Testis (tissue), 3 donors: ENCODE data around the gene ZACN. TPM values are rescaled to one million over a fixed set of nuclear protein-coding genes. Genes with fewer than 3 reads are reported as not detected.

ENCODE experiments used
- DNase-seq: peaks from one replicate; pipeline ENCODE4 v3.0.0-alpha.2; 2019
- H3K27ac ChIP-seq, 2 donors: fragments of 200-600 bp; sonication (generic); one replicate each; pipeline ENCODE4 v1.5.1; 2019
- H3K27me3 ChIP-seq: fragments of 200-600 bp; sonication (generic); one replicate; pipeline ENCODE4 v1.5.1; 2019
- H3K36me3 ChIP-seq: fragments of 200-600 bp; sonication (generic); one replicate; pipeline ENCODE4 v1.5.1; 2017; ENCODE audit warnings: low read depth; ENCODE audit errors: missing control alignments
- H3K4me1 ChIP-seq: fragments of 200-600 bp; sonication (generic); one replicate; pipeline ENCODE4 v1.5.1; 2019
- H3K4me3 ChIP-seq, 2 donors: fragments of 200-600 bp; sonication (generic); one replicate each; pipeline ENCODE4 v1.5.1; 2017 to 2019
- H3K9me3 ChIP-seq: fragments of 200-600 bp; sonication (generic); one replicate; pipeline ENCODE4 v1.5.1; 2017
- CTCF ChIP-seq, 3 experiments: fragments of 450-650 bp in 2 of 3; fragments of 200-600 bp in 1 of 3; sonication (generic) in 1 of 3; IDR thresholded peaks; one replicate each; pipeline ENCODE4 v1.5.1; 2016 to 2019; ENCODE audit warnings: antibody characterized with exemption in 3 of 3, mild to moderate bottlenecking in 2 of 3, moderate library complexity in 1 of 3
- POLR2A ChIP-seq: fragments of 450-650 bp; IDR thresholded peaks from one replicate; pipeline ENCODE4 v1.6.1; 2017; ENCODE audit warnings: antibody characterized with exemption, mild to moderate bottlenecking, moderate library complexity
- whole genome bisulfite sequencing, 2 donors: methylation state at CpG; one replicate each; pipeline ENCODE4 v1.1.5; 2018; 5-methylcytosine and 5-hydroxymethylcytosine counted together
- intact Hi-C: fragments of 100-400 bp; cut with DNase I; formaldehyde crosslinking; loops from one replicate; pipeline ENCODE4 v1.15.1; 2023; ENCODE audit warnings: low total_unique reads
- polyA plus RNA-seq: library from polyadenylated mRNA; stranded (reverse); fragments of 350-450 nt; fragmentation: Illumina TruSeq; extraction: RNeasy Lipid Tissue Mini Kit (QIAGEN cat#74804); gene quantifications from one replicate; pipeline ENCODE4 v1.2.3, GENCODE V29; 2014; ENCODE audit warnings: low read depth, low replicate concordance; ENCODE audit not compliant: insufficient read depth
- total RNA-seq, 2 donors: library from RNA; depleted of rRNA; stranded (reverse); fragments of >200 nt; gene quantifications; one replicate each; pipeline ENCODE4 v1.2.3, GENCODE V29; 2016

ZACN gene
- total and polyA plus RNA-seq, 3 donors from 2014 or later = 0.13 to 0.31 TPM; not detected in 1

GRCh38 chr17:76065775-76066174 is 13.2 kb upstream of the ZACN start:
- no peaks in the 10 kb centered on the region for H3K27me3 ChIP-seq
- no peak overlapping the region for H3K27ac ChIP-seq
- H3K9me3 ChIP-seq = no peaks in the 10 kb centered on the region
- H3K36me3 ChIP-seq = no peaks in the 10 kb centered on the region
- H3K4me3 ChIP-seq = no peak overlapping the region
- DNase-seq = no peak
- WGBS, 2 donors = 49 to 70% methylated on average over 4 of the region's 4 CpGs
- TF ChIP-seq CTCF (IDR thresholded peaks at IDR 0.05) (no peak), POLR2A (no peak)
- peaks cover 3% of the 10 kb centered on the region for H3K4me1 ChIP-seq
- intact Hi-C loops = no loop called here

GRCh38 chr17:76071531-76072147 is 7.3 kb upstream of the ZACN start:
- Histone ChIP-seq H3K4me1 (peaks cover 29% of the 10 kb centered on the region), H3K9me3 (no peaks in the 10 kb centered on the region), H3K36me3 (no peaks in the 10 kb centered on the region), H3K27me3 (no peaks in the 10 kb centered on the region), H3K27ac (peak overlapping the region; percentile 60 to 78), H3K4me3 (peak overlapping the region; percentile 87 to 91)
- intact Hi-C loops = no loop called here
- DNase-seq = peak; percentile 37
- WGBS, 2 donors = 9 to 10% methylated on average over 14 to 15 of the region's 15 CpGs
- TF ChIP-seq CTCF (IDR thresholded peaks at IDR 0.05) = no peak
- TF ChIP-seq POLR2A = no peak

GRCh38 chr17:76072148-76072858 is 6.7 kb upstream of the ZACN start, which contains the start of gene SRP68:
SRP68 (minus strand) TSS chr17:76072517; CDS start chr17:76072491, 26 bp downstream.
- Histone ChIP-seq H3K27ac (peak within 1 kb of the TSS; percentile 60 to 78), H3K4me3 (peak within 1 kb of the TSS; percentile 87 to 91), H3K4me1 (peaks cover 35% of the 10 kb centered on the region), H3K27me3 (no peaks in the 10 kb centered on the region), H3K36me3 (no peaks in the 10 kb centered on the region), H3K9me3 (no peaks in the 10 kb centered on the region)
- WGBS, 2 donors = 0 to 1% methylated on average over 38 to 54 of the region's 57 CpGs
- TF ChIP-seq CTCF (IDR thresholded peaks at IDR 0.05) = no peak
- no peak for TF ChIP-seq POLR2A
- peak; percentile 97 for DNase-seq
- intact Hi-C loops = no loop called here

- no peaks in the 10 kb centered on the region for H3K9me3 ChIP-seq
- H3K27me3 ChIP-seq = no peaks in the 10 kb centered on the region
- WGBS, 2 donors = 1 to 4% methylated on average over 9 to 87 of the region's 92 CpGs
- H3K27ac ChIP-seq = no peak within 1 kb of the TSS
- no peaks in the 10 kb centered on the region for H3K36me3 ChIP-seq
- no peak for TF ChIP-seq CTCF (IDR thresholded peaks at IDR 0.05)
- TF ChIP-seq POLR2A = no peak
- H3K4me3 ChIP-seq = no peak within 1 kb of the TSS
- intact Hi-C loops = no loop called here
- DNase-seq = no peak
- H3K4me1 ChIP-seq = peaks cover 39% of the 10 kb centered on the region
Measured at GRCh38 chr17:76074390-76075363, 4.3 kb upstream of the ZACN start, which contains the start of gene GALR2. GALR2 (plus strand) TSS chr17:76074781; CDS start chr17:76074884, 103 bp downstream.
